Astrocyte (in vitro differentiated cells and primary cell): ENCODE results near the gene IL1R1.

Experiments
- EZH2 ChIP-seq: IDR thresholded peaks from 2 replicates; pipeline ENCODE4 v1.6.1; 2012; ENCODE audit warnings: mild to moderate bottlenecking, low read length, inconsistent platforms; ENCODE audit not compliant: insufficient read depth
- TF ChIP-seq, protein P1 (sequence below): IDR thresholded peaks from 2 replicates; pipeline ENCODE4 v1.5.1; 2011; ENCODE audit warnings: low read depth, mild to moderate bottlenecking, inconsistent platforms, low read length, moderate library complexity; ENCODE audit not compliant: insufficient read depth

- no peak for TF ChIP-seq EZH2
- TF ChIP-seq, protein P1, sequence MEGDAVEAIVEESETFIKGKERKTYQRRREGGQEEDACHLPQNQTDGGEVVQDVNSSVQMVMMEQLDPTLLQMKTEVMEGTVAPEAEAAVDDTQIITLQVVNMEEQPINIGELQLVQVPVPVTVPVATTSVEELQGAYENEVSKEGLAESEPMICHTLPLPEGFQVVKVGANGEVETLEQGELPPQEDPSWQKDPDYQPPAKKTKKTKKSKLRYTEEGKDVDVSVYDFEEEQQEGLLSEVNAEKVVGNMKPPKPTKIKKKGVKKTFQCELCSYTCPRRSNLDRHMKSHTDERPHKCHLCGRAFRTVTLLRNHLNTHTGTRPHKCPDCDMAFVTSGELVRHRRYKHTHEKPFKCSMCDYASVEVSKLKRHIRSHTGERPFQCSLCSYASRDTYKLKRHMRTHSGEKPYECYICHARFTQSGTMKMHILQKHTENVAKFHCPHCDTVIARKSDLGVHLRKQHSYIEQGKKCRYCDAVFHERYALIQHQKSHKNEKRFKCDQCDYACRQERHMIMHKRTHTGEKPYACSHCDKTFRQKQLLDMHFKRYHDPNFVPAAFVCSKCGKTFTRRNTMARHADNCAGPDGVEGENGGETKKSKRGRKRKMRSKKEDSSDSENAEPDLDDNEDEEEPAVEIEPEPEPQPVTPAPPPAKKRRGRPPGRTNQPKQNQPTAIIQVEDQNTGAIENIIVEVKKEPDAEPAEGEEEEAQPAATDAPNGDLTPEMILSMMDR, result no peak
Measured at GRCh38 chr2:102208774-102209173, 66.2 kb downstream of the IL1R1 start.
